Activated T-cell treated with anti-CD3 and anti-CD28 coated beads, Interleukin-2, amount 50 U/mL, for 24 hours (primary cell): ENCODE results near the gene DTX2.
"Not testable (repeated sequence)": the region's sequence is repeated elsewhere in the genome, so short reads cannot be mapped to it uniquely, and the experiment has no call there.

Experiments used
- DNase-seq: peaks from one replicate; pipeline ENCODE4 v3.0.0-alpha.2; 2020
- H3K27ac Mint-ChIP-seq: 2 replicates; pipeline ENCODE4 v1.8.0; 2020; ENCODE audit warnings: mild to moderate bottlenecking, mixed read lengths
- H3K27me3 Mint-ChIP-seq: 2 replicates; pipeline ENCODE4 v1.8.0; 2020; ENCODE audit warnings: mixed read lengths
- H3K36me3 Mint-ChIP-seq: 2 replicates; pipeline ENCODE4 v1.8.0; 2020; ENCODE audit warnings: low read depth, mixed read lengths
- H3K4me1 Mint-ChIP-seq: 2 replicates; pipeline ENCODE4 v1.8.0; 2020; ENCODE audit warnings: low read depth, mixed read lengths
- H3K4me3 Mint-ChIP-seq: 2 replicates; pipeline ENCODE4 v1.8.0; 2020; ENCODE audit warnings: mild to moderate bottlenecking, moderate library complexity, mixed read lengths
- H3K9me3 Mint-ChIP-seq: 2 replicates; pipeline ENCODE4 v1.8.0; 2020; ENCODE audit warnings: mixed read lengths

DTX2 gene

DNA sequence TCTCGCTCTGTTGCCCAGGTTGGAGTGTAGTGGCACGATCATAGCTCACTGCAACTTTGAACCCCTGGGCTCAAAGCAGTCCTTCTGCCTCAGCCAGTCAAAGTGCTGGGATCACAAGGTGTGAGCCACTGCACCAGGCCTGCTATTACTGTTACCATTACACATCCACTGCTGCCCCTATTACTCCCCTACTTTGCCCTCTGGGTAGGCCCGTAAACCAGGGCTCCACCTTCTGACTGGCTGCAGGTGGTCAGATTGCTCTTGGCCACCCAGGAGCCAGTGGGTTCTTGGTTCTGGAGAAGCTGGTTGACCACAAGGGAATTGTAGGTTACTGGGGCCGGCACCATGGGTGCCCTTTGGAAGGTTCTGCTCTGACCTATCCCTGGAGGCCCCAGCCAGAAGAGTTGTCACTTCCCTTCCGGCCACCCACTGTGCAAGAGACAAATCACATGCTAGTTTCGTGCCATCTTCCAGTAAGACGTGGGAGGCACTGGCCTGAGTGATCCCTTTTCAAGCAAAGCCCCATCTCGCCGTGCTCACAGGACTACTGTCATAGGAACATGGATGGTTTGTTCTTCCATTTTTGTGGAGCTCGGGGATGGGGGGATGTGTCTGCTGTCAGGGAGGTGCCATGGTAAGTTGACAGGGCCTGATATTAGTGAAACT lies 10.2 kb downstream of the DTX2 start:
- H3K4me1 Mint-ChIP-seq, H3K36me3 Mint-ChIP-seq, H3K4me3 Mint-ChIP-seq, H3K9me3 Mint-ChIP-seq, DNase-seq, H3K27me3 Mint-ChIP-seq, H3K27ac Mint-ChIP-seq: not testable (repeated sequence)

DNA sequence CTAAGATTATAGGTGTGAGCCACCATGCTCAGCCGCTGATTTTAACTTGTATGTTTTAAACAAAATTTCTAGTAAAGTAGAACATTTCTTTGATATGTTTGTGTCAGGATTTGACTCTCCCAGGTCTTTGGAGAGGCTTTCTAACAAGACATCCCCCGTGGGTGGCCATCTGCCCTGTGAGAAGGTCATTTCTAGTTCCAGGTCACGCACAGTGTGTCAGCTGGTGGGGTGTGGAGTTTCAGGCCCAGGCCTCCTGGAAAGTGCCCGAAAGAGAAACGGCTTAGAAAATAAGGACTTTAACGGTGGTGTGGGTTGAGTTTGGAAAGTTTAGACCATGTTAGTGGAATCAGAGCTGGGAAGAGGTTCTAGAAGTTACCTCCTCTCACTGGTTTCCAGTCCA lies 11.6 kb downstream of the DTX2 start:
- not testable (repeated sequence) for H3K27ac Mint-ChIP-seq, H3K36me3 Mint-ChIP-seq, H3K27me3 Mint-ChIP-seq, H3K4me3 Mint-ChIP-seq, DNase-seq, H3K9me3 Mint-ChIP-seq, H3K4me1 Mint-ChIP-seq

DNA sequence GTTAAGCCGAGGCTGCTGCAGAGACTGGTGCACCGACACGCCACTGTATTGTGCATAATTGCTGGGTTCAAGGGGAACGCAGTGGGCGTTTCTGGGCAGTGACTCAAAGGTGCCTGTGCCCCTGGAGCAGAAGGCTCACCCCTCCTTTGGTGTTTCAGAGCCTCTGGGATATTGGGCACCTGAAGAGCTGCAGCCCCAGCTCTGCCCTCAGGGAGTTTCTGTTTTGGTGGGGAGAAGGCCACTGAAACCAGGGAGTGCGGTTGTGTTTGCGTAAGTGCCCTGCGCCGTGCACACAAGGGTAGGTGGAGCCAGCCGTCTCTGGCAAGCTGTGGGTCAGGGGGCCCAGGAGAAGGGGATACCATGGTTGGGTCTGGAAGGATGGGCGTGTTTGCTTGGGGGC lies 14.8 kb downstream of the DTX2 start:
- not testable (repeated sequence) for H3K9me3 Mint-ChIP-seq, H3K4me3 Mint-ChIP-seq, H3K27me3 Mint-ChIP-seq, H3K4me1 Mint-ChIP-seq, H3K36me3 Mint-ChIP-seq, H3K27ac Mint-ChIP-seq, DNase-seq

DNA sequence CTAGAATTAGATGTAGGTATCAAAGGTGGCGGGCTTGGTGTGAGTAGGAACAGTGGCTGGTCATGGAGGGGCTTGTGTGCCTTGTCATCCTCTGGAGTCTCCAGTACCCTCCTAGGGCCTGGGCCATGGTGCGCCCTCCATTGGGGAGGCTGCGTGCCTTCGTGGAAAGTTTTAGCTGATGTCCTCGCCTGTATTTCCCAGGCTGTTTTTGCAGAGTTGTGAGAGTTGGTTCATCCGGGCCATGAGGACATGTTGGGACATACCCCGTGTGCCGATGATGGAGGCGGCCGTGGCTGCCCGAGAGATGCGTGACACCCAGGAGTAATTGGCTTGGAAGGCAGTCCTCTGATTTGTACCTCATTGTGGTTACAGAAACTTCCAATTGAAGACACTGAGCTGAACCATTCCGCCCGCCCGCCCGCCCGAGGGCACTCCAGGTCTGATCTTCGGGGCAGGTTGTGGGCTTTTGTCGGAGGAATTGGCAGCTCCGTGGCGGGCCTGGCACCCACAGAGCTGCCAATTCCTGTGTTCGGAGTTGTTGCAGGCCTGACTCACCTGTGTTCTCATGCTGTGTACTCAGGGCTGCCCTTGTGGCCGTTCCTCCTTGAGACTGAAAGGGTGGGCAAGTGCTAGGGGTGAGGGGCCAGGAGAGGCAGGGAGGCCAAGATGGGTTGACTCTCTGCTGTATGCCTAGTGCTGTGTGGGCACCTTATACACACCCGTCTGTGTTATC lies 15.4 kb downstream of the DTX2 start:
- H3K4me1 Mint-ChIP-seq, DNase-seq, H3K27me3 Mint-ChIP-seq, H3K9me3 Mint-ChIP-seq, H3K4me3 Mint-ChIP-seq, H3K36me3 Mint-ChIP-seq: not testable (repeated sequence)
- peak overlapping the region; percentile 33 for H3K27ac Mint-ChIP-seq

DNA sequence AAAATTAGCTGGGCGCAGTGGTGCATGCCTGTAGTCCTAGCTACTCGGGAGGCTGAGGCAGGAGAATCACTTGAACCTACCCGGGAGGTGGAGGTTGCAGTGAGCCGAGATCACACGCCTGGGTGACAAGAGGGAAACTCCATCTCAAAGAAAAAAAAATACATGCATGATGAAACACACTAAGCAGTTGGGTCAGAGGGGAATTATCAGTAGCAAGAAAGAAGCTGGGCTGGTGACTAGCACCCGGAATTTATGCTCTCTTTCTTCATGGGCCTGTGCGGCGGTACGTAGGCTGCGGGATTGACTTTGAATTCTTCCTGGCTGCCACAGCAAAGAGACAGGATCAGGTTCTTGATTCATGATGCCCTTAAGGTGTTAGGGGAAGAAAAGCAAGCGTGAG lies 18.1 kb downstream of the DTX2 start:
- DNase-seq, H3K27ac Mint-ChIP-seq, H3K4me1 Mint-ChIP-seq, H3K4me3 Mint-ChIP-seq, H3K27me3 Mint-ChIP-seq, H3K9me3 Mint-ChIP-seq: not testable (repeated sequence)
- peaks cover 21% of the 10 kb centered on the region for H3K36me3 Mint-ChIP-seq

DNA sequence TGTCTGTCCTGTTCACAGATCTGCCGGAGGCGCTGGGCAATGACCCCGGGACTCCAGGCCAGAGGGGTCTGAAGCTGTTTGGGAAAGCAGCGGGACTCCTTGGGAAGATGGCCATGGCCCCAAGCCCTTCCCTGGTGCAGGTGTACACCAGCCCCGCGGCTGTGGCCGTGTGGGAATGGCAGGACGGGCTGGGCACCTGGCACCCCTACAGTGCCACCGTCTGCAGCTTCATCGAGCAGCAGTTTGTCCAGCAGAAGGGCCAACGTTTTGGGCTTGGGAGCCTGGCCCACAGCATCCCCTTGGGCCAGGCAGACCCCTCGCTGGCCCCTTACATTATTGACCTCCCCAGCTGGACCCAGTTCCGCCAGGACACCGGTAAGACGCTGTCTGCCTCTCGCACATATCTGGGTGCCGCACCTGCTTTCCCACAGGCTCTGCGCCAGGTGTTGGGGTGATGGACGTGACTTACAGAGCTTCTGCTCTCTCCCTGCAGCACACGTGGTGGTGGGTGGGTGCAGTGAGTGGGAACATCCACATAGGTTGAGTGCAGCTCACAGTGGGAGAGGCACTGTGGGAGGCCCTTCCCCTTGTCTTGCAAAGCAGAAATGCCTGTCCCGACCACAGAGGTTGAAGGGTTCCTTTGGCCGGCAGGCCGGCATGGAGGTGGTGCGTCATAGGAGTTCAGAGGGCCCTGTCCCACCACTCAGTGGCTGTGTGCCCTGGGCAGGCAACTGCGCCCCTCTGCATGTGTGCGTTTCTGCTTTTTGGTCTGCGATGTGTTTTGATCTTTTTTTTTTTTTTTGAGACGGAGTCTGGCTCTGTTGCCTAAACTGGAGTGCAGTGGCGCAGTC lies 19.1 kb downstream of the DTX2 start:
- not testable (repeated sequence) for H3K27ac Mint-ChIP-seq, H3K4me3 Mint-ChIP-seq, H3K4me1 Mint-ChIP-seq, H3K9me3 Mint-ChIP-seq, H3K27me3 Mint-ChIP-seq, DNase-seq
- H3K36me3 Mint-ChIP-seq: peaks cover 21% of the 10 kb centered on the region

DNA sequence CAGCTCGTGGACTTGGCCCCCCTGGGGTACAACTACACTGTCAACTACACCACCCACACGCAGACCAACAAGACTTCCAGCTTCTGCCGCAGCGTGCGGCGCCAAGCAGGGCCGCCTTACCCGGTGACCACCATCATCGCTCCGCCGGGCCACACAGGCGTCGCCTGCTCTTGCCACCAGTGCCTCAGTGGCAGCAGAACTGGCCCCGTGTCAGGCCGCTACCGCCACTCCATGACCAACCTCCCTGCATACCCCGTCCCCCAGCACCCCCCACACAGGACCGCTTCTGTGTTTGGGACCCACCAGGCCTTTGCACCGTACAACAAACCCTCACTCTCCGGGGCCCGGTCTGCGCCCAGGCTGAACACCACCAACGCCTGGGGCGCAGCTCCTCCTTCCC lies 21.2 kb downstream of the DTX2 start:
- not testable (repeated sequence) for H3K27ac Mint-ChIP-seq, H3K9me3 Mint-ChIP-seq, DNase-seq, H3K27me3 Mint-ChIP-seq, H3K4me1 Mint-ChIP-seq, H3K4me3 Mint-ChIP-seq
- H3K36me3 Mint-ChIP-seq: peaks cover 19% of the 10 kb centered on the region

DNA sequence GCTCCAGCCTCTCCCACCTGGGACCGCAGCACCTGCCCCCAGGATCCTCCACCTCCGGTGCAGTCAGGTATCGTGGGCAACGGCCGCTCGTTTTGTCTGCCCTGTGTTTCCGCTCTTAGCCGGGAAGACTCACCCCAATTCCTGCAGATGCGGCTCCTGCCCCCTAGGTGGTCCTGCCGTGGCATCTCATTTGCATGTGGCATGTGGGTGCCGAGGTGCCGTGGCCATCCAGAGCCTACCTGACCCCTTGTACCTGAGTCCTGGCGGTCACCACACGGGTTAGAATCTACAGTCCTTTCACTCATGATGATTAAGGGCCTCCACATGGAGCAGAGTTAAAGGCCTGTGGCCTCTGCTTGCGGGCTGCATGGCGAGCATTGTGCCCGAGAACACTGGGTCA lies 21.6 kb downstream of the DTX2 start:
- H3K36me3 Mint-ChIP-seq: peaks cover 19% of the 10 kb centered on the region
- not testable (repeated sequence) for H3K9me3 Mint-ChIP-seq, H3K4me3 Mint-ChIP-seq, H3K4me1 Mint-ChIP-seq, H3K27ac Mint-ChIP-seq, DNase-seq, H3K27me3 Mint-ChIP-seq

DNA sequence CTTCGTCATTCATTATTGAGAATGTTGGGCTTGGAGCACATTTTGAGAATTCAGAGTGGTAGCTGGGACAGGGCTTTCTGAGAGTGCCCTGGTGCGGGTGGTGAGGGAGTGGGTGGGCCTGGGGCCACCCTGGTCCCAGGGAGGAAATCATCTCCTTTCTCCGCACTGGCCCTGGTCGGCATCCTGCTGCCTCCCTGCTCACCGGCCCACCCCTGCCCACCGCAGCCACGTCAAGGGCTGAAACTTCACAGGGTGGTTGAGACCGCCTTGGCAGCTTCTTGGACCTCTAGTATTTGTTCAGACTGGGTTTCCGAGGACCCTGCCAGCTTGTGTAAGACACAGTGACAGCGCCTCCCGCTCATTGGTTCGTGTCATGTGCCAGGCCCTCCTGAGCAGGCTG lies 22.9 kb downstream of the DTX2 start:
- not testable (repeated sequence) for H3K9me3 Mint-ChIP-seq, DNase-seq, H3K27ac Mint-ChIP-seq, H3K4me3 Mint-ChIP-seq, H3K4me1 Mint-ChIP-seq, H3K27me3 Mint-ChIP-seq
- peaks cover 19% of the 10 kb centered on the region for H3K36me3 Mint-ChIP-seq

DNA sequence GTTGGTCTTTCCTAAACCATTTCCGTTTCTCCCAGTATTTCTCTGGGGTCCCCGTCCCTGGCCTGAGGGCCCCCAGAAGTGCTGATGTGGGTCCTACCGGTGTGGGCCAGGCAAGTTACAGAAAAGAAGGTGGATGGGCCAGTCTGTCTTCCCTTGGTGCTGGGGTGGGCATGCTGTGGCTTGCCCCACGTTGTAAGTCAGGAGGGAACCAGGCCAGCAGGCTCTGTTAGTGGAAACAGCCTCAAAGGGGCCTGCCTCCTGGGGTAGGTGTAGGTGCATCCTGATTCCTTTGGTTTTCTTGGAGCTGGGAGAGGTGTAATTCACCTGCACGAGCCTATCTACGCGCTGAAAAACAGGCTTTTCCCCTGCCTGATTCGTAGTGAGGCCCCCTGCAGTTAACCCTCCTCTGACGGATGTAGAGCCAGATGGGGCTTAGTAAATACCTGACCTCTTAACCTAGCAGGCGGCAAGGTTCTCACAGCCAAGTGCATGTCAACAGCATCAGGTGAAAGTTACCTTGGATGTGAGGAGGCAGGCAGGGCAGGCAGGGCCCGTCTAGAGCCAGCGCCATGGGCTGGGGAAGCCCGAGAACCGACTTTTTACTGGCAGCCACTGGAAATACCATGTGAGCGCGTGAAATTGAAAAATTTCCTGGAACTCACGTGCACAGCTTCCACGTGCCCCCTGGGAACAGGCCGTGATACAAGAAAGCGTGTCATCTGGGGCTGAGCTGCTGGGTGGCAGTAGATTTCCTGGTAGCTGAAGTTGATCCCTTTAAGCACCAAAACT lies 24.5 kb downstream of the DTX2 start:
- not testable (repeated sequence) for DNase-seq, H3K9me3 Mint-ChIP-seq, H3K27me3 Mint-ChIP-seq, H3K4me3 Mint-ChIP-seq, H3K27ac Mint-ChIP-seq, H3K4me1 Mint-ChIP-seq
- peaks cover 17% of the 10 kb centered on the region for H3K36me3 Mint-ChIP-seq

DNA sequence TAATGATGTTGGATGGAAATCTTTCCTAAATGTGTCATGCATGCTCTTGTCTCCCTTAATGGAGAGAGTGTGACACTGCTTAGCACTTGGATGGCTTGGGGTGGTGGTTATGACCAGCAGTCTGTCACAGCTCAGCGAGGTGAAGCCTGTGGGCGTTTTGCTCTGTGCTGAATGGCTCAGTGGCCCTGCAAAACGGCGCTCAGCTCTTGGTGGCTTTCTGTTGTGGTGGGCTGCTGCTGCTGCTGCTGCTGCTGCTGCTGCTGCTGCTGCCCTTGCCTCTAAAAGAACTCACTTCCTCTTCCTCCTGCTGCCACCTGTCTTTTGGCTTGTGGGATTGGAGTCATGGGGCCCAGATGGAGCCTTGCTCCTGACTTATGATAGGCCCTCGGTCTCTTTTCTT lies 25.1 kb downstream of the DTX2 start:
- peak; percentile 49 for DNase-seq
- peaks cover 15% of the 10 kb centered on the region for H3K36me3 Mint-ChIP-seq

DNA sequence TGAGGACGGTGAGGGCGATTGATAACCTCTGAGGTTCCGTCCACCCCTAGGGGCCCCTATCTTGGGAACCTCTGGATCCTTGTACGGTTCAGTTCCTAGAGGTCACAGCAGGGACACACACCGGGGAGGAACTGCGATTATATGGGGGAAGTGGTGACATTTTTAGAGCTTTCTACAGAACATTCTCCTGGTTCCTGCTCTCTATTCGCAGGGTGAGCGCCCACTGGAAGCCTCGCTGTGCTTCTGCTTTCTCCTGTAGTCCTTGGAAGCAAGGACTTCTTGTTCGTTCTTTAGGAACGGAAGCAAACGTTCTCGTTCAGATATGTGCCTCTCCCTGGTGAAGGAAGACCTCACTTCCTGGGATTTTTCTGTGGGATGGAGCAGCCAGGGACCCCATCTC lies 26.5 kb downstream of the DTX2 start:
- H3K9me3 Mint-ChIP-seq, H3K27me3 Mint-ChIP-seq, H3K36me3 Mint-ChIP-seq, H3K4me3 Mint-ChIP-seq, H3K27ac Mint-ChIP-seq, DNase-seq, H3K4me1 Mint-ChIP-seq: not testable (repeated sequence)

More for the DNA sequence above, 25.1 kb downstream of the DTX2 start:
- peak overlapping the region; percentile 91 for H3K27ac Mint-ChIP-seq
- H3K9me3 Mint-ChIP-seq, H3K4me1 Mint-ChIP-seq, H3K27me3 Mint-ChIP-seq: not testable (repeated sequence)
- H3K4me3 Mint-ChIP-seq: peak overlapping the region; percentile 51

DNA sequence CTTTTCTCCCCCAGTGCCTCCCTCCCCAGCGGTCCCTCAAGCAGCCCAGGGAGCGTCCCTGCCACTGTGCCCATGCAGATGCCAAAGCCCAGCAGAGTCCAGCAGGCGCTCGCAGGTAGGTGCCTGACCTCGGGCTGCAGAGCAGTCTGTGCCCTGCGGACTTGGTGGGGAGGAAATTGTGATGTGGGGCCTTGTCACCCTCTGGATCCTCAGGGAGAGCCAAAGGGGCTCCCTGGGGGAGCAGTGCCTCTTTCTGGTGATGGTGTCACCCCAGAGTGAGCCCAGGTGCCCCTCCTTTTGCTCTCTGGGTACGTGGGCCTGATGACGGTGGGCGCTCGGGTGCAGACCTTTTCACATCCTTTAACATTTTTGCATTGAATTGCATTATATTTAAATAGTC lies 30.6 kb downstream of the DTX2 start:
- not testable (repeated sequence) for H3K4me3 Mint-ChIP-seq, H3K27ac Mint-ChIP-seq, H3K4me1 Mint-ChIP-seq, H3K36me3 Mint-ChIP-seq, H3K27me3 Mint-ChIP-seq, DNase-seq, H3K9me3 Mint-ChIP-seq

DNA sequence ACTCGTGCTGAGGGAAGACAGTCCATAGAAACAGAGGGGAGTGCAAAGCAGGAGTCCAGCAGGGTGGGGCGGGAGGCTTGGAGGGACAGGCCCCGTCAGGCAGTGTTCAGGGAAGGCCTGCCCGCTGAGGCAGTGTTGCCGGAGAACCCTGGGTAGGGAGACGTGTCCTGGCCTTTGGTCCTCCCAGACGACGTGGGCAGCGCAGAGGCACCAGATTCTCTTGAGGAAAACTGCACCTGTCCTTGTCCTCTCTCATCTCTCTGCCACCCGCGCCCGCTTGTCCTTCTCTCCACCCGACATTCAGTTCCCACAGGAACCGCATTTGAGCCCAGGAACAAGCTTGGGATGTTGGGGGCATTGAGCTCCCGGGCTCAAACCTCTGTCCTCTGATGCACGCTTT lies 34.2 kb downstream of the DTX2 start:
- not testable (repeated sequence) for H3K9me3 Mint-ChIP-seq, H3K36me3 Mint-ChIP-seq, H3K27me3 Mint-ChIP-seq, H3K4me1 Mint-ChIP-seq, H3K4me3 Mint-ChIP-seq, DNase-seq, H3K27ac Mint-ChIP-seq
